ENCODE measurements around the gene LRRC71. TPM values are rescaled to one million over a fixed set of nuclear protein-coding genes. Genes with fewer than 3 reads are reported as not detected.

LRRC71 gene
- total RNA-seq, 1 experiment from 2014 or later, result not detected

- H3K27me3 Mint-ChIP-seq (ENCODE audit: insufficient read depth, unreplicated experiment), result no peaks in the 10 kb centered on the region
- H3K4me1 Mint-ChIP-seq (ENCODE audit: low read depth, unreplicated experiment), result peaks cover 33% of the 10 kb centered on the region
- POLR2A ChIA-PET, result no interaction called here
- no peak overlapping the region for H3K4me3 Mint-ChIP-seq (ENCODE audit: unreplicated experiment)
- no TSS peak for BruUV-seq (replicated peaks)
- no peak for TF ChIP-seq CTCF (IDR thresholded peaks at IDR 0.05; ENCODE audit: insufficient read depth in 1 of 2, low read depth in 1 of 2, low read length in 1 of 2, severe bottlenecking in 1 of 2, unreplicated experiment in 1 of 2)
- peak overlapping the region; percentile 69 for H3K27ac Mint-ChIP-seq (ENCODE audit: unreplicated experiment)
- no peaks in the 10 kb centered on the region for H3K9me3 Mint-ChIP-seq (ENCODE audit: unreplicated experiment)
- Histone ChIP-seq H3K9me3 (no peaks in the 10 kb centered on the region), H3K27me3 (replicated peaks; ENCODE audit: control insufficient read depth, insufficient read depth, low read length) (no peaks in the 10 kb centered on the region), H3K4me3 (ENCODE audit: low read depth, low read length) (no peak overlapping the region), H3K36me3 (ENCODE audit: control insufficient read depth, insufficient read depth, low read length) (no peaks in the 10 kb centered on the region), H3K4me1 (peaks cover 38% of the 10 kb centered on the region)
- H3K36me3 Mint-ChIP-seq (ENCODE audit: insufficient read depth, unreplicated experiment), result no peaks in the 10 kb centered on the region
- CTCF ChIA-PET, result interaction anchor here (0.6 to 1.3 kb wide), 5 partner anchors 16 to 396 kb away, joined by 3 to 7 read pairs (median 5); no protein-coding TSS in a partner anchor
- intact Hi-C loops (cut with micrococcal nuclease; ENCODE audit: unreplicated experiment), result no loop called here
- no peak for DNase-seq
Measured at GRCh38 chr1:156897078-156897825, 23.2 kb upstream of the LRRC71 start.

DNA sequence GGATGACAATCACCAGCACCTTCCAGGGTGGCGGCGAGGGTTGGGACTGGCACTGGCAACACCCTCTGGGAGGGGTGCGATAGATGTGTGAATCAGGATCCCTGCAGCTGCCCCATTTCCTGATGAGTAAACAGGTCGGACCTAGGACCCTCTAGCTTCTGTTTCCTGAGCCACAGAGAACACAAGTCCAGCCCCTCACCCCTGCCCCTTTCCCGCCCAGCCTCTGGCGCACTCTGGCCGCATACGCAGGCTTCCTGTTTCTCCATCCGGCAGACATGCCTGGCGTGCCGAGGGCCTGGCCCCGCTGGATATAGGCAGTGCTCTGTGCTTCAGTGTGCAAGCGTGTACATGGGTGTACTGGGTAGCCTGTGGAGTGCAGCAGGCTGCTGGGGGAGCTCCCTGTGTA lies 22.3 kb upstream of the LRRC71 start:
- Mint-ChIP-seq H3K27me3 (ENCODE audit: insufficient read depth, unreplicated experiment) (no peaks in the 10 kb centered on the region), H3K4me1 (ENCODE audit: low read depth, unreplicated experiment) (peaks cover 33% of the 10 kb centered on the region), H3K9me3 (ENCODE audit: unreplicated experiment) (no peaks in the 10 kb centered on the region), H3K27ac (ENCODE audit: unreplicated experiment) (no peak overlapping the region), H3K4me3 (ENCODE audit: unreplicated experiment) (no peak overlapping the region), H3K36me3 (ENCODE audit: insufficient read depth, unreplicated experiment) (no peaks in the 10 kb centered on the region)
- intact Hi-C loops (cut with micrococcal nuclease; ENCODE audit: unreplicated experiment), result no loop called here
- Histone ChIP-seq H3K4me3 (ENCODE audit: low read depth, low read length) (no peak overlapping the region), H3K4me1 (peaks cover 38% of the 10 kb centered on the region), H3K27me3 (replicated peaks; ENCODE audit: control insufficient read depth, insufficient read depth, low read length) (no peaks in the 10 kb centered on the region), H3K9me3 (no peaks in the 10 kb centered on the region), H3K36me3 (ENCODE audit: control insufficient read depth, insufficient read depth, low read length) (no peaks in the 10 kb centered on the region)
- no peak for DNase-seq
- ChIA-PET CTCF (interaction anchor here (0.5 to 1.0 kb wide), 2 partner anchors 30 to 60 kb away, joined by 3 to 4 read pairs; no protein-coding TSS in a partner anchor), POLR2A (no interaction called here)
- TF ChIP-seq CTCF (IDR thresholded peaks at IDR 0.05; ENCODE audit: insufficient read depth in 1 of 2, low read depth in 1 of 2, low read length in 1 of 2, severe bottlenecking in 1 of 2, unreplicated experiment in 1 of 2), result no peak
- no TSS peak for BruUV-seq (replicated peaks)

- no peak overlapping the region for H3K4me3 Mint-ChIP-seq (ENCODE audit: unreplicated experiment)
- no peak for DNase-seq
- H3K9me3 Mint-ChIP-seq (ENCODE audit: unreplicated experiment), result no peaks in the 10 kb centered on the region
- no peaks in the 10 kb centered on the region for H3K36me3 Mint-ChIP-seq (ENCODE audit: insufficient read depth, unreplicated experiment)
- no peaks in the 10 kb centered on the region for H3K27me3 ChIP-seq (replicated peaks; ENCODE audit: control insufficient read depth, insufficient read depth, low read length)
- no peaks in the 10 kb centered on the region for H3K36me3 ChIP-seq (ENCODE audit: control insufficient read depth, insufficient read depth, low read length)
- intact Hi-C loops (cut with micrococcal nuclease; ENCODE audit: unreplicated experiment), result no loop called here
- peaks cover 37% of the 10 kb centered on the region for H3K4me1 ChIP-seq
- CTCF ChIA-PET, result interaction anchor here (1.0 kb wide), 1 partner anchor 29 kb away, joined by 4 read pairs; no protein-coding TSS in a partner anchor
- POLR2A ChIA-PET, result interaction anchor here (0.5 kb wide), 1 partner anchor 170 kb away, joined by 3 read pairs; no protein-coding TSS in a partner anchor
- BruUV-seq (replicated peaks), result no TSS peak
- TF ChIP-seq CTCF (IDR thresholded peaks at IDR 0.05; ENCODE audit: insufficient read depth in 1 of 2, low read depth in 1 of 2, low read length in 1 of 2, severe bottlenecking in 1 of 2, unreplicated experiment in 1 of 2), result no peak
- H3K4me1 Mint-ChIP-seq (ENCODE audit: low read depth, unreplicated experiment), result peaks cover 33% of the 10 kb centered on the region
- H3K9me3 ChIP-seq, result no peaks in the 10 kb centered on the region
- H3K27ac Mint-ChIP-seq (ENCODE audit: unreplicated experiment), result no peak overlapping the region
- no peak overlapping the region for H3K4me3 ChIP-seq (ENCODE audit: low read depth, low read length)
- H3K27me3 Mint-ChIP-seq (ENCODE audit: insufficient read depth, unreplicated experiment), result no peaks in the 10 kb centered on the region
Measured at GRCh38 chr1:156898971-156899664, 21.3 kb upstream of the LRRC71 start.

Measured in Caco-2 (cell line).